Ishikawa (cell line): ENCODE data around the gene MACROD2.

Source experiments
- EP300 ChIP-seq: IDR thresholded peaks from 2 replicates; pipeline ENCODE4 v1.6.1; 2012; ENCODE audit warnings: borderline replicate concordance
- RAD21 ChIP-seq: IDR thresholded peaks from 2 replicates; pipeline ENCODE4 v1.6.1; 2012; ENCODE audit warnings: low read depth
- YY1 ChIP-seq: IDR thresholded peaks from 2 replicates; pipeline ENCODE4 v1.6.1; 2012; ENCODE audit warnings: low read depth

DNA sequence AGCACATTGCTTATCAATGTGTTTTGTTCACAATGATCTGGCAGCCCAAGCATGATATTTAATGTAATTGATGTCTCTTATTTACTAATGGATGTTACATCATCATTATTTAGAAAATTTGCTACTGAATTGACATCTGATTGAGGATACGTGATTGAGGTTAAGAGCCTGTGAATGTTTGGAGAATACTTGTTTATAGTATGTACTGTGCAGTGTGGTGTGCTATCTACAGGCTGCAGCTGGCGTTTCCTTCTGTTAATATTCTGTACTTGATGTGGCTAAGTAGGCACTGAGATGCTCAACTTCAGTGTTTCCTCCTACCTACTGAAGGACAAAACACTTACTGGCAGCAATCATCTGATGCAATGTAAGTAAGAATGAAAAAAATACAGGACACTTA is 1051.7 kb downstream of the MACROD2 start:
- TF ChIP-seq YY1 (no peak), EP300 (no peak), RAD21 (no peak)
